CD4-positive, alpha-beta T cell treated with Interleukin-17A for 1 hour (primary cell): ENCODE data around the gene UQCC5.

Experiments
- DNase-seq: peaks from one replicate; pipeline ENCODE4 v3.0.0-alpha.2; 2020

The UQCC5 gene

GRCh38 chr3:52504977-52505376, 31.4 kb upstream of the UQCC5 start:
- DNase-seq: no peak

DNA sequence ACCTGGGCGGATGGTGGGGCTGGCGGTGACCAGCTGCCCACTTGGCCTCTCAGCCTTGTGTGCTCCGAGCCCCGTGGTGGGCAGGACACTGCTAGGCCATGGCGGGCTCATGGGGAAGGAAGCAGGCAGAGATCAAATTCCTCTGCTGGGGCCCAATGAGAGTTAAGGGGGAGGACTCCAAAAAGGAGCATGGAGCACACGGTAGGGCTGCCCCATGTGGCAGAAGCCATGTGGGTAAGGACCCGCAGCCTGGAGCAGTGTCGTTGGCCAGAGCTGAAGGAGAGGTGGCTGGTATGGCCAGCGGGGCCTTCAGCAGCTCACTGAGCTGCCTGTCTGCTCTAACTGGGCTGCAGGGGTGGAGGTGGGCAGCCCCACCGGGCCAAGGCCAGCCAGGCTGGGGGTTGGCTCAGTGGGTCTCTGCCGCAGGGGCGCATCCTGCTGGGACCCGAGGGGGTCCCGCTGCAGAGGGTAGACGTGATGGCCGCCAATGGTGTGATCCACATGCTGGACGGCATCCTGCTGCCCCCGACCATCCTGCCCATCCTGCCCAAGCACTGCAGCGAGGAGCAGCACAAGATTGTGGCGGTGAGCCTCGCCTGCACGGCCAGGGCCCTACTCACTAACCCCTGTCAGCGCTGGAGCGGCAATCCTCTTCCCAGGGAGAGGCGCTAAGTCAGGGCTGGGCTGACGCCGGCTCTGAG, 30.0 kb upstream of the UQCC5 start:
- no peak for DNase-seq

- DNase-seq: no peak
Measured at GRCh38 chr3:52507359-52507758, 29.0 kb upstream of the UQCC5 start.

GRCh38 chr3:52509753-52510328, 26.6 kb upstream of the UQCC5 start:
- DNase-seq: no peak

GRCh38 chr3:52511509-52511908, 24.9 kb upstream of the UQCC5 start:
- DNase-seq: no peak

GRCh38 chr3:52512105-52512504, 24.3 kb upstream of the UQCC5 start:
- no peak for DNase-seq

GRCh38 chr3:52512727-52513126, 23.7 kb upstream of the UQCC5 start:
- DNase-seq: no peak

GRCh38 chr3:52513281-52513680, 23.1 kb upstream of the UQCC5 start:
- DNase-seq: no peak

DNA sequence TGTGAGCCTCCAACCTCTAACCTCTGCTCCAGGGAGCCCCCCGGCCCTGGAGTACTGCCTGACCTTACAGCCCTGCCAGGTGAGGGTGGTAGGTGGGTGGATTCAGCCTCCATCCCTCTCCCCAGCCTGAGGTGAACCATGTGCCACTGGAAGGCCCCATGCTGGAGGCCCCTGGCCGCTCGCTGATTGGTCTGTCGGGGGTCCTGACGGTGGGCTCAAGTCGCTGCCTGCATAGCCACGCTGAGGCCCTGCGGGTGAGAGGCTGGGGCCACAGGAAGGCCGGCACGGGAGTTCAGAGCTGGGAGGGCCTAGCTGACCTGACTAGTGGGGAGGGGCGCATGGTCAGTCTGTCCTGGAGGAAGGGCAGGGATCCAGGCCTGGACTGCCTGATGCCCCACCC, 21.8 kb upstream of the UQCC5 start:
- no peak for DNase-seq

DNA sequence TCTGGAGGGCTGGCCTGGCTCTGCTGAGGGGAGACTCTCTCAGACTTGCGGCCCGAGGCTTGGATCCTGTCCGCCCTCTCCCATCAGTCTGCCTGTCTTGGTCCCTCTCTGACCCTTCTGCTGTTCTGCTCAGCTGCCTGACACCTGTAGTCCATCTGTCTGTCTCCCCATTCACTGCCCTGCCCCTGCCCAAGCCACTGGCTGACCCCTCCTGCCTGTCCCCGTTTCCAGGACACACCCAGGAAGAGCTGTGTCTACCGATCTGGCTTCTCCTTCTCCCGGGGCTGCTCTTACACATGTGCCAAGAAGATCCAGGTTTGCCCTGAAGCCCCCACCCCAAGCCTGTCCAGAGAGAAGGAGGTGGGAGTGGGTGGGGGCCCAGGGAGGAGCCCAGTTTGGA, 21.2 kb upstream of the UQCC5 start:
- no peak for DNase-seq

DNA sequence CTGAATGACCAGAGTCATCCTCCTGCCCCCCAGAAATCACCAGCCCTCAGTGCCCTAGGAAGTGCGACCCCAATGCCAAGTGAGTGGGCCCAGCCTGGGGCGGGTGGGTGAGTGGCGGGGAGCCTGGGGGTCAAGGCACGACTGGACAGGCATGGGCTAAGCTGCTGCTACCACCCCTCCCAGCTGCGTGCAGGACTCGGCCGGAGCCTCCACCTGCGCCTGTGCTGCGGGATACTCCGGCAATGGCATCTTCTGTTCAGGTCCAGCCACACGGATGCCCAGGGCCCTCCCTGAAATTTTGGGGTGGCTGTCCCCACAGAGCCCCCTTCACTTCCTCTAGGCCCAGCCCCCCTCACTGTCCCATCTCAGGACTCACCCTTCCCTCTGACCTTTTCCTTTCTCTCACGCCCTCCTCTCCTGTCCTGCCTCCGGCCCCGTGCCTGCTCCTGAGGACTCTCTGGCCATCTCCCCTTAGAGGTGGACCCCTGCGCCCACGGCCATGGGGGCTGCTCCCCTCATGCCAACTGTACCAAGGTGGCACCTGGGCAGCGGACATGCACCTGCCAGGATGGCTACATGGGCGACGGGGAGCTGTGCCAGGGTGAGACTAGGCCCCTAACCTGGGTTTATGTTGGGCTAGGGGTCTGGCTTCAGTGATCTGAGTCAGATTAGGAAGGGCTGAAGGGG, 19.8 kb upstream of the UQCC5 start:
- no peak for DNase-seq

- no peak for DNase-seq
Measured at GRCh38 chr3:52517796-52518722, 18.3 kb upstream of the UQCC5 start.

GRCh38 chr3:52518723-52519444, 17.5 kb upstream of the UQCC5 start:
- no peak for DNase-seq

DNA sequence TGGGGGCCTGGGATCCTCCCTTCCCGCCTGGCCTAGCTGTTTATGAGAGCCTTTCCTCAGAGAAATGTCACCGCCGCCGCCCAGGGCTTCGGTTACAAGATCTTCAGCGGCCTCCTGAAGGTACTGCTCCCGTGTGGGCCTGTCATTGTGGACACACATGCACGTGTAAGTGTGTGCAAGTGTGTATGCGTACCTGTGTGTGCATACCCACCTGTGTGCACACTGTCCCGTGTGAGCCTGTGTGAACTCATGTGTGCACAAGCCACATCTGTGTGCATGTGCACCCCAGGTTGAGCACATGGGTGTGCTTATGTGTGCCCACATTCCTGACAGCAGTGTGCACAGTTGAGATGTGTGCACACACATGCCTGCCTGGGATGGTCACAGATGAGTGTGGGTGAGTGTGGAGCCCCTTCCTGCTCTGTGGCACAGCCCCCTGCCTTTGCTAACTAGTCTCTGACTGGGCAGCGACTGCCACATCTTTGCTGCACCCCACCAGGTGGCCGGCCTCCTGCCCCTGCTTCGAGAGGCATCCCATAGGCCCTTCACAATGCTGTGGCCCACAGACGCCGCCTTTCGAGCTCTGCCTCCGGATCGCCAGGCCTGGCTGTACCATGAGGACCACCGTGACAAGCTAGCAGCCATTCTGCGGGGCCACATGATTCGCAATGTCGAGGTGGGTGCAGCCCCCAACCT, 16.8 kb upstream of the UQCC5 start:
- no peak for DNase-seq

DNA sequence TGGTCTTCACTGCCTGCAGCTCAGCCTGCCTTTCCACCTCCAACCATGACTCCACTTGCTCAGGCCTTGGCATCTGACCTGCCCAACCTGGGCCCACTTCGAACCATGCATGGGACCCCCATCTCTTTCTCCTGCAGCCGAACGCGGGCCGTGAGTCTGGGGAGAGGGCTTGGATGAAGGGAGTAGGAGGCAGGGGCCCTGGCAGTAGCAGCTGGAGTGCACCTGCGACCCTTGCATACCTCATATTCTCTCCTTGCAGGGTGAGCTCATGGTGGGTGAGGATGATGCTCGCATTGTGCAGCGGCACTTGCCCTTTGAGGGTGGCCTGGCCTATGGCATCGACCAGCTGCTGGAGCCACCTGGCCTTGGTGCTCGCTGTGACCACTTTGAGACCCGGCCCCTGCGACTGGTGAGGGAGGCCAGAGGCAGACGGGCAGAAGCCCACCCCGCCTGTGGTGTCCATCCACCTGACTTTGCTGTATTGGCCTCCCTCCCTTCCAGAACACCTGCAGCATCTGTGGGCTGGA, 16.2 kb upstream of the UQCC5 start:
- no peak for DNase-seq

- DNase-seq: no peak
Measured at GRCh38 chr3:52520716-52521487, 15.5 kb upstream of the UQCC5 start.

- no peak for DNase-seq
Measured at GRCh38 chr3:52521488-52521824, 14.9 kb upstream of the UQCC5 start.

DNA sequence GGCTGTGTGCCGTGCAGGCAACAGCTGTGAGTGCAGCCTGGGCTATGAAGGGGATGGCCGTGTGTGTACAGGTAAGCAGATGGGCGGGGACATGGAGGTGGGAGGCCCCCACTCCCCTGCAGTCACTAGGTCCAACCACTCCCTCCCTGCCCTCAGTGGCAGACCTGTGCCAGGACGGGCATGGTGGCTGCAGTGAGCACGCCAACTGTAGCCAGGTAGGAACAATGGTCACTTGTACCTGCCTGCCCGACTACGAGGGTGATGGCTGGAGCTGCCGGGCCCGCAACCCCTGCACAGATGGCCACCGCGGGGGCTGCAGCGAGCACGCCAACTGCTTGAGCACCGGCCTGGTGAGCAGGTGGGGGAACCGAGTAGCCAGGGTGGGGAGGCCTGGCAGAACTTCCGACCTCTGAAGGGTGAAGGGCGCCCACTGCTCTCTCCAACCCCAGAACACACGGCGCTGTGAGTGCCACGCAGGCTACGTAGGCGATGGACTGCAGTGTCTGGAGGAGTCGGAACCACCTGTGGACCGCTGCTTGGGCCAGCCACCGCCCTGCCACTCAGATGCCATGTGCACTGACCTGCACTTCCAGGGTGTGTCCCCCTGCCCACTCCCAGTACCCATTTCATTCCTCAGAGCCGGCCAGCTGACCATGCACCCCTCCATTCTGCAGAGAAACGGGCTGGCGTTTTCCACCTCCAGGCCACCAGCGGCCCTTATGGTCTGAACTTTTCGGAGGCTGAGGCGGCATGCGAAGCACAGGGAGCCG, 14.3 kb upstream of the UQCC5 start:
- DNase-seq: no peak

- no peak for DNase-seq
Measured at GRCh38 chr3:52522651-52523251, 13.7 kb upstream of the UQCC5 start.
